ENCODE data around the gene STIM2. TPM values are rescaled to one million over a fixed set of nuclear protein-coding genes. Genes with fewer than 3 reads are reported as not detected.

The STIM2 gene
- total and polyA plus RNA-seq, 2 donors (not counting 3 experiments of a cell fraction or from before 2014, with no cell fraction given) = 21.0 to 21.2 TPM

DNA sequence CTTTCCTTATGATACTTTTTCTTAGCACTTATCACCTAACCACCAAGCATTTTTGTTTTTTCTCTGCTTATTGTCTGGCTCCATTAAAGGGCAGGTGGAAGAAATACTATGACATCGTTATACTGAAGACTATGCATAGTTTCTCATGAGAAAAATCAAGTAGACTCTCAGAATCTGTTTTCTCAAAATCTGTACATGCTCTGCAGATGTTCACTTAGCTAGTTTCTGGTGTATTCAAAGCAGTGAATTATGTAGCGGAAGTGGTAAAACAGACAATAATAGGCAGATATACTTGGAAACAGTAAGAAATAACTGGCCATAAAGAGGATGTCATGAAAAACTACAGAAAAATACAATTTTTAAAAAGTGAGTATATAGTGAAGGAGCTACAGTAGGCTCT is 146.0 kb downstream of the STIM2 start:
- H4K20me1 ChIP-seq (replicated peaks; ENCODE audit: control insufficient read depth, extremely low read depth, insufficient read depth, low read length) = no peaks in the 10 kb centered on the region
- peaks cover 18% of the 10 kb centered on the region for H3K4me1 ChIP-seq (ENCODE audit: control insufficient read depth, extremely low read depth, insufficient read depth, low read length)
- no peak overlapping the region for H3K9ac ChIP-seq (replicated peaks; ENCODE audit: extremely low read depth, insufficient read depth, low read length)
- peak overlapping the region; percentile 59 for H3K4me2 ChIP-seq (ENCODE audit: insufficient read depth, low read length)
- no peaks in the 10 kb centered on the region for H3K9me1 ChIP-seq (replicated peaks; ENCODE audit: control insufficient read depth, extremely low read depth, insufficient read depth, low read length)
- no peaks in the 10 kb centered on the region for H3K27me3 ChIP-seq (ENCODE audit: control insufficient read depth in 2 of 2, insufficient read depth in 2 of 2, low read length in 2 of 2)
- H2AFZ ChIP-seq (ENCODE audit: low read depth, low read length) = no peak overlapping the region
- ChIA-PET CTCF (interaction anchor here (1.0 to 2.8 kb wide), 9 partner anchors 10 to 681 kb away, joined by 3 to 13 read pairs (median 4); partner anchors contain the start of gene STIM2), POLR2A (no interaction called here)
- H3K36me3 ChIP-seq (ENCODE audit: control insufficient read depth in 2 of 2, extremely low read depth in 1 of 2, insufficient read depth in 2 of 2, low read length in 2 of 2) = no peaks in the 10 kb centered on the region
- DNase-seq (ENCODE audit: low read depth, low spot score) = no peak
- TF ChIP-seq MAX (IDR thresholded peaks at IDR 0.05; ENCODE audit: insufficient read depth, insufficient read length) = no peak
- TF ChIP-seq GATA2 (IDR thresholded peaks at IDR 0.05; ENCODE audit: insufficient read depth, insufficient read length, low read depth, low read length) = no peak
- no peak for TF ChIP-seq POLR2A (IDR thresholded peaks at IDR 0.05; ENCODE audit: low read depth, low read length)
- TF ChIP-seq CTCF (IDR thresholded peaks at IDR 0.05; ENCODE audit: extremely low read depth in 1 of 2, insufficient read depth in 1 of 2, low read depth in 1 of 2, low read length in 2 of 2) = no peak
- TF ChIP-seq JUN (IDR thresholded peaks at IDR 0.05; ENCODE audit: borderline replicate concordance, insufficient read depth, insufficient read length, low read depth) = no peak
- TF ChIP-seq FOS (IDR thresholded peaks at IDR 0.05; ENCODE audit: borderline replicate concordance, insufficient read depth, low read length) = no peak
- no peak for TF ChIP-seq POLR2AphosphoS5 (IDR thresholded peaks at IDR 0.05; ENCODE audit: insufficient read depth, low read depth, low read length)
- TF ChIP-seq EZH2 (IDR thresholded peaks at IDR 0.05; ENCODE audit: borderline replicate concordance, low read depth, low read length, severe bottlenecking) = no peak
- no peak for TF ChIP-seq MYC (IDR thresholded peaks at IDR 0.05; ENCODE audit: low read depth, low read length)
- no peak for FAIRE-seq
- intact Hi-C loops (cut with micrococcal nuclease) = loop anchor here (2.0 kb wide), 1 partner anchor 680 kb away; no protein-coding TSS in a partner anchor
- BruUV-seq (replicated peaks) = no TSS peak
- no peak overlapping the region for H3K4me3 ChIP-seq (replicated peaks in 1 of 3; ENCODE audit: insufficient read depth in 1 of 3, low read depth in 1 of 3, low read length in 3 of 3)
- dilution Hi-C loops (cut with MboI; ENCODE audit: extremely low pct_ligation_motif_present, low sequenced_read_pairs) = no loop called here
- H3K27ac ChIP-seq (ENCODE audit: insufficient read depth, low read depth, low read length) = no peak overlapping the region
- H3K9me3 ChIP-seq (replicated peaks; ENCODE audit: control insufficient read depth, insufficient read depth, low read length) = no peaks in the 10 kb centered on the region
- no peaks in the 10 kb centered on the region for H3K79me2 ChIP-seq (ENCODE audit: control insufficient read depth, insufficient read depth, low read length)

Measured in endothelial cell of umbilical vein (primary cell).